Raji (cell line): ENCODE results near the gene KHNYN.

Source experiments
- POLR2A ChIP-seq: IDR thresholded peaks from 2 replicates; pipeline ENCODE4 v1.6.1; 2011; ENCODE audit warnings: low read depth, low read length, control low read depth; ENCODE audit not compliant: insufficient read depth

Gene KHNYN

DNA sequence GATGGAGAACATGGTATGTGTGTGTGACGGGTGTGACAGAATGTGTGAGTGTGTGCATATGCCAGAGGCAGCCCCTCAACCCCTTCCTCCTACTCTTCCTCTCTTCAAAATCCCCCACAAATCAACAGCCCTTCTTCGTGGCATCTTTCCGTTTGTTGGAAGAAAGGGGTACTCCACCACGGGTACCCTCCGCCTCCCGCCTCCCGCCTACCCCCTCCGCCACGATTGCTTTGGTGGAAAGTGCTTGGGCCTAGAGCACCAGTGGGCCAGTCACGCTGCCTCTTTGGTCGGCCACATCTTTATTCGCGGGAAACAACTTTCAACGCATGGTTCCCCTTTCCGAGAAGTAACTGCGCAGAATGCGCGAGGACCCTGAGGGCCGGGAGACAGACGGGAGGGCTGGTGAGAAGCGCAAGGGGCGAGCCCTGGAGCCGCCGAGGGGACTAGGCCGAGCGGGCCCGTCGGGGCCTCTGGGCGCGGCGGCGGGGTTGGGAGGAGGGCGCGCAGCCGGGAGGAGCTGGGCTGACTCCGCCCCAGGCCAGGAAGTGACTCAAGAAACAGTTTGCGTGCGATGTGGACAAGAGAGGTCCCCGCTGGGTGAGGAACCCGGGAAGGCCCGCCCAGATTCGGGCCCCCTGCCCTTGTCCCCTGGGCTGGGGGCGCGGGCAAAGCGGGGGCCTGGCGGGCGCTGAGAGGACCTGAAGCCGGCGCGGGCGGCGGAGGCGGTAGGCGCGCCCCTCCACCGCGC is at the start of gene KHNYN, which contains the start of gene CBLN3:
KHNYN (plus strand) TSS at position 560 of the 748 bp plus-strand sequence. CDS start 777 bp downstream, outside the sequence.
CBLN3 (minus strand) TSS at position 274 of the 748 bp plus-strand sequence. CDS start 614 bp downstream, outside the sequence.
- peak; percentile 79 for TF ChIP-seq POLR2A

DNA sequence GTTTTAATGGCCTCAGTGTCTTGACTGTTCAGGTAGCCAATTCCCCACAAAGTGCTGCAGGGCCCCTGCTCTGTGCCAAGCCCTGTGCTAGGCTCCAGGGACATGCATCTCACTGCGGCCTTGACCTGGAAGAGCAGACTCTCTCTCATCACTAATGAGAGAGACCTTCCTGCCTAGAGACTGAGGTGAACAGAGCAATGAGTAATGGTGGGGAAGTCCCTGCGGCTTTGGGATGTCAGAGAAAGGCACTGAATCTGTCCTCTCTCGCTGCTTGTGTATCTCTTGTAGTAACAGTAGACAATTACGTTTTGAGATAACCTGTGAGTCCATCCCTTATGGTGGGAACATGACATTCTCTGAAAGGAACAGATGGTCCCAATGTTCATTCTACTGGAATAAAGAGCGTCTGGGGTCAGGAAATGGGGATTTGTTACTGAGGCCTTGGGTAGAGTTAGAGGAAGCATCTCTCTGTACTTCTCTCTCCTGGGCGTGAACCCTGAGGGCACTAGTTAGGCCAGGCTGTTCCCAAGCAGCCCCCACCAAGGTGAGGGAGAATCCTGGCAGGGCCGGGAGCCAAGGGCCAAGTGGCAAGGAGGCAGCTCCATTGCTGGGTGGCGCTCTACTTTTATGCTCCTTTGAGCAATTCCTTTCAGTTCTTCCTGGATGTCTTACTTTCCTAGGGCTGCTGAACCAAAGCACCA is 48.2 kb upstream of the KHNYN start:
- TF ChIP-seq POLR2A, result no peak

DNA sequence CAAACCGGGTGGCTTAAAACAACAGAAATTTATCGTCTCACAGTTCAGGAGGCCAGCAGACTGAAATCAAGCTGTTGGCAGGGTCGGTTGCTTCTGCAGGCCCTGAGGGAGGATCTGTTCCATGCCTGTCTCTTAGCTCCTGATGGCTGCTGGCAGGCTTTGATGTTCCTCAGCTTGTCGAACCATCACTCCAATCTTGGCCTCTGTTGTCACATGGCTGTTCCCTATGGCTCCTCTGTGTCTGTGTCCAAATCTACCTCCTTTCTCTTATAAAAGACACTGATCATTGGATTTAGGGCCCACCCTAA is 47.7 kb upstream of the KHNYN start:
- TF ChIP-seq POLR2A, result no peak

DNA sequence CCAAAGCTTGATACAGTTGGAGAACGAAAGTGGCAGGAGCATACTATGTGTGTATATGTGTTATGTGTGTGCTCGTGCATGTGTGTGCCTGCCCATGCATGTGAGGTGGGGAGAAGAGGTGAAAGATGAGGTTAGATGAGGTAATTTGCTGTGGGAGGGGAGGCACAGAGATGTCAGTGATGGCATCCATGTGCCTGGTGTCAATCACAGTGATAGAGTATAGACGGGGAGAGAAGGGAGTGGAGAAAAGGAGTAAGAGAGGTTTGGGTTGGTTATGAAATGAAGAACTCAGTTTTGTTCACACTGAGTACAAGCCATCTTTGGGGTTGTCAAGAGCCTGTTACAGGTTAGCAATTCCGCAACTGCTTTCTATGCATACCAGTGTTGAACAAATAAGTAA is 45.6 kb upstream of the KHNYN start:
- no peak for TF ChIP-seq POLR2A

DNA sequence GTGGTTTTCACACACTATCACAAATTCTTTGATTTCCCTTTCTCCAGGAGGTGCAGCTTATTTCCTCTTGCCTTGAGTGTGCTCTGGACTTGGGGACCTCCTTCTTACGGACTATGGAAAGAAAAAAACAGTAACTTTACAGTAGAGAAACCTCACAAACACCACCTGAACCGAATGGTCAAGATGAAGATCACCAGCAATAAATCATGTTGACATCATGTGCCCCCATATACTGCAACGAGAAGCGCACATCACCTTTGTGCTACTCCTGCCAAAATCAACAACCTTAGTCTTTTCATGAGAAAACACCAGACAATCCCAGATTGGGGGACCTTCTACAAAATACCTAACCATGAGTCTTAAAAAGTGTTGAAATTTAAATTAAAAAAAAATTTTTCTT is 44.2 kb upstream of the KHNYN start:
- TF ChIP-seq POLR2A, result no peak

DNA sequence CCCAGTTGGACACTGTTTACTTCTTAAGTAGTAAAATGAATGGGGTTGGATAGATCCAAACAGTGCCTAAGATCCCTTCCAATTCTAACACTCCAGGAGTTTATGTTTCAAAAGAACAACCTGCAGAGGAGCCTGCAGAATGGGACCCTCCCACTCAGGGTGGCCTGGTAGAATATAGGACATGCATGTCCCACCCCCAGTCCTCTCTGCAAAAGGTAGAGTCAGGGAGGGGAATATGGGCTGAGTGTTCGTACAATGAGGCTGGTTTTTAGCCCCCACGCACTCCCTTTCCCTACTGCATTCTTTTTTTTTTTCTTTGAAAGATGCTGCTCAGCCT is 42.8 kb upstream of the KHNYN start:
- TF ChIP-seq POLR2A, result no peak

DNA sequence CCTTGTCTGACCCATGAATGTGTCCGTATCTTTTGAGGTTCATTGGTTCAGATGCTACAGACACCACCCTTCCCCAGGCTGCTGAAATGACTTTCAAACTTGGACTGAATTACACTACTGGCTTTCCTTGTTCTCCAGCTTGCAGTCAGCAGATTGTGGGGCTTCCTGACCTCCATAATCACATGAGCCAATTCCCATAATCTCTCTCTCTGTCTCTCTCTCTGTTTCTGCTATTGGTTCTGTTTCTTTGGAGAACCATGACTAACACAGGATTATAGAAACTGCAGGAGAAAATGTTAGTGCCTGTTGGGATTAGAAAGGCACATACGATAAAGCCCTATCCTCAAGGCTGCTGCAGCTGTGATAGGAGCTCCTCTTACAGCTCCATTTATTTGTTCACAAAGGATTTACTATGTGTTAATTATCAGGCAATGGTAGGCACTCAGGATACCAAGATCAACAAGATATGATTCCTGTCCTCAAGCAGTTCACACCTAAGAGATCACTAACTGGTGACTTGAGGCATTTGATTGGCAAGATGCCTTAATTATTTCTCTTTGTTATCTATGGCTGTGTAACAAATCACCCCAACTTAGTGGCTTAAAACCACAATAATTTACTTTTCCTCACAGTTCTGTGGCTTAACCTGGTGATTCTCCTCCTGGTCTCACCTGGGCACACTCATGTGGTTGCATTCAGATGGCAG is 41.1 kb upstream of the KHNYN start:
- TF ChIP-seq POLR2A, result no peak

DNA sequence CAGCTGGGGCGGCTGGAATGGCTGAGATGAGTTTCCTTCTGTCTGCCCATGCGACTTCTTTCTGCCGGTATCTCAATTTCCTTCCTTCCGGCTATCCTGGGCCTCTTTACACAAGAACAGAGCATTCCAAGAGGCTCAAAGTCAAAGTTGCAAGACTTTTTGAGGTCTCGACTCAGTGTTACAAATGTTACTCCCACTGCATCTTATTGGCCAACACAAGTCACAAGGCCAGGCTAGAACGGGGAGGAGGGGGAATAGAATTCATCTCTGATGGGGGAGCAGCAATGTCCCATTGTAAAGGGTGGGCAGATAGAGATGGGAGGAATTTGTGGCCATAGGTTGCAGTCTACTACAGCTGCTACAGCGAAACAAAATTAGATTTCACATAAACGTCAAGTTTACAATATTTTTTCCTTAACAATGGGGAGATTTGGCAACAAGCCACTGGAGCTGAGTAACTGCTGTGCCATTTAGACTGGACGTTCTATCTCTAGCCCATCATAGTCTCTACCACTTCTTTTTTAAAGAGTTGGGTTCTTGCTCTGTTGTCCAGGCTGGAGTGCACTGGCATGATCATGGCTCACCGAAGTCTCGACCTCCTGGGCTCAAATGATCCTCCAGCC is 40.4 kb upstream of the KHNYN start:
- no peak for TF ChIP-seq POLR2A

DNA sequence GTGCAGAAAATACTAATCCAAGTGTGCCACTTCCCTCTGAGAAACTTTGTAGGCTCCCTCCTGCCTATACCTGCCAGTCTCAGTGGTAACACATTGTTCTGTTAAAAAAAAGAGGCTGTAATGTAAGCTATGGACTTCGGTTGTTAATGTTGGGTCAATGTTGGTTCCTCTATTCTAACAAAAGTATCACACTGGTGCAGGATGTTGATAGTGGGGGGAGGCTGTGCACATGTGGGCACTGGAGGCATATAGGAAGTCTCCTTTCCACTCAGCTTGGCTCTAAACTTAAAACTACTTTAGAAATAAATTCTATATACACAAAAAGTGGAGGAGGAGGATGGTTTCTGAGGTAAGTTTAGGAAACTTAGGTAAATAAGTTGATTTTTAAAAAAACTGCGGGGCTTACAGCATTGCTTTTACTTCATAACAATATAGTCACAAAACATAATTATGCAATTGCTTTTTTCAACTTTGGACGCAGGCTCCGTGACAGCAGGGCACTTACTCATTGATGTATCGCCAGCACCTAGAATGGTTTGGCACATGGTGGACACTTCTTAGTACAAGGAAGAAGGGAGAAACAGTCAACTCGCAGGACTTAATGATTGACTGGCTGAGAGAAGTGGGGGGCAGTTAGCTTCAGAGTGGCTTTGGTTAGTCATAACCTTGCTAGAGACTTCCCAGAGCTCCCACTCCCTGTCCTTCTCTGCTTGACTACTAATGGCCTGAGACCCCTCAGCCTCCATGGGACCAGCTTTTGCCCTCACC is 38.9 kb upstream of the KHNYN start:
- TF ChIP-seq POLR2A, result no peak

DNA sequence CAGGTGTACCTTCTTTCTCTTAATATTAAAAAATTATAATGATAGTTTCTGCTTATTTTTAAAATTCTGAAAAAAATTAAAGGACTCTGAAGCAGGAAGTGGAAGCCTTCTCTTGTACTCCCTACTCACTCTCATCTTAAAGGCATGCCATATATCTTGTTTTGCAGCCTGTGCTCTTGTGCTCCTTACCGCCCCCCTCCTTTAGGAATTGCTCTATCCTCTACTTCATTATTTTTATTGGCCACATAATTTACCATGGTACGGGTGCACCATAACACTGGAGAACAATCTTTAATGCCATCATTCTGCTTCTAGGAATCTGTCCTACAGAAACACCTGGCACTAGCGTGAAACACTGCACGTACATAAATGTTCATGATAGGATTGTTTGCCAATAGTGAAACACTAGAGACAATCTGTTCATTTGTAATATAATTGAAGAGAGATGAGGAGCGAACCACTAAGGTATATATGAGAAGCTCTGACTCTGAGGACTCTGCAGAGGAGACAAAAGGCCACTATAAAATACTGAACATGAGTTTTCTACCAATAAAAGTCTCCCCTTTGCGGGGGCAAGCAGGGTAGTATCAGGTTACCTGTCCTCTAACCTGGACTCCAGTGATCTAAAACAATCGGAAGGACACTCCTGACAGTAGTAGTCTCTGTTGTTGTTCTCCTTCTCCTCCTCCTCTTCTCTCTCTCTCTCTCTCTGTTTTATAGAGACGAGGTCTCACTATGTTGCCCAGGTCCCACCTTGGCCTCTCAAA is 37.2 kb upstream of the KHNYN start:
- TF ChIP-seq POLR2A, result no peak

DNA sequence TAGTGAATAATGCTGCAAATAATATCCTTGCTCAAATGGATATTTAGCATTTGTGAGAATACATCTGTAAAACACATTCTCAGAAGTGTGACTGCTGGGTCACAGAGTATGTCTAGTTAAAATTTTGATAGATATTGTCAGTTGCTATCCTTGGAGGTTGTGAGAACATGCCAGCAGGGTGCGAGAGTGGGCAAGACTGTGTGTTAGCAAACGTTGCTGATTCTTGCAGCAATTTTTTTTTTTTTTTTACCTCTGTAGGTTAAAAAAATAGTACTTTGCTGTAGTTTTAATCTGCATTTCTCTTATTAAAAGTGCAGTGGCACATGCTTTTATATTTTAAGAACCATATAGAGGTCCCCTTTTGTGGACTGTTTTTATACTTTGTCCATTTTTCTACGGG is 35.5 kb upstream of the KHNYN start:
- no peak for TF ChIP-seq POLR2A

DNA sequence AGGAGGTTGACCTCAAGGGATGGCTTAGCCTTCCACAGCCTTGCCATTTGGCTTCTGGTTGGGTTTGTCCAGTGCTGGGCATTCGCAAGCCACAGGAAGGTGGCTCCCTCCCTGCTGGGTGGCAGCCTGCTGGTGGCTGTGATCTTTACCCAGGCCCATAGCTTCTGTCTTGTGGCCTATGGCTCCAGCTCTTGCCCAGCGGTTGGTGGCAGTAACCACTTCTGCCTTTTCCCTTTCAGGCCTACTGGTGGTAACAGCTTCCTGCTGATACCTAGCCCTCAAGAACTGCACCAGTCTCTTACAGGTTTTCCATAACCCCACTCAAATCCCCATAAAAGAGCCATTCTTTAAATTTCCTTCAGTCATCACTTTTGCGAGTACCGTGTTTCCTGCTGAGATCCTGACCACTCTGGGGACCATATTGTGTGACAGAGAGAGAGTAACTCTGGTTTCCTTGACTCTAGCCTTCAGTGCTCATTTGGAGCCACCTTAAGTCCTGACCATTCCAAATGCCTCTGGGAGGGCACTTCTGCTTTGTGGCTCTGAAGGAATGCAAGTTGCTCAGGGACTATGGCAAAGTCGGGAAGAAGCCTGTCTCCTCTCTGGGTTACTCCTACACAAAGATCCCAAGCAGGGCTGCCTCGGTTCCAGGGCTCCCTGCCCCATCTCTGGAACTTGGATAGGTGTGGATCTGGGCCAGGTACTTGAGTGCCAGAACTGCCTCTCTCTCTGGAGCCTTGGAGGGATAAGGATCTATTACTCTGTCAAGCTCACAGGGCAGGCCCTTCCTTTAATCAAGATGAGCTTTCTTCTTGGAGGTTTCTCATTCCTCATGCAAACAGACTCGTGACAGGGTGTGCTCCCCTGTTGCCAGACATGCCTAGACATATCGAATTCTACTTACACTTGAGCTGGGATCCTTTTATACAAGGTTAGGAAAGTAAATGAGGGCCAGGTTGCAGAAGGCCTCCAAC is 33.9 kb upstream of the KHNYN start:
- TF ChIP-seq POLR2A, result no peak
